NT2/D1 (cell line): ENCODE data around the gene NDUFAF8.
A peak's percentile ranks its signal among the peaks of the same experiment; 100 is the strongest.

Source experiments
- DNase-seq: peaks from one replicate; pipeline ENCODE4 v3.0.0-alpha.2; 2011; ENCODE audit warnings: low read depth, low spot score
- H3K27me3 ChIP-seq: 2 replicates; pipeline ENCODE4 v1.6.0; 2011; ENCODE audit warnings: mild to moderate bottlenecking; ENCODE audit not compliant: insufficient read length, insufficient read depth
- H3K36me3 ChIP-seq: 2 replicates; pipeline ENCODE4 v1.6.1; 2011; ENCODE audit warnings: mild to moderate bottlenecking, low read length, mixed read lengths; ENCODE audit not compliant: insufficient read depth, insufficient read length
- H3K4me1 ChIP-seq: 2 replicates; pipeline ENCODE4 v1.5.1; 2011; ENCODE audit not compliant: insufficient read depth, insufficient read length
- H3K4me3 ChIP-seq: 2 replicates; pipeline ENCODE4 v1.5.1; 2011; ENCODE audit warnings: low read depth; ENCODE audit not compliant: insufficient read length
- H3K9ac ChIP-seq: 2 replicates; pipeline ENCODE4 v1.6.0; 2011; ENCODE audit warnings: low read depth; ENCODE audit not compliant: insufficient read length
- H3K9me3 ChIP-seq: 2 replicates; pipeline ENCODE4 v1.5.1; 2011; ENCODE audit warnings: mild to moderate bottlenecking, low read length; ENCODE audit not compliant: insufficient read depth
- SUZ12 ChIP-seq: IDR thresholded peaks from 2 replicates; pipeline ENCODE4 v1.6.1; 2011; ENCODE audit not compliant: insufficient read length, insufficient read depth; ENCODE audit errors: extremely low read depth
- YY1 ChIP-seq: IDR thresholded peaks from 2 replicates; pipeline ENCODE4 v1.6.1; 2011; ENCODE audit not compliant: insufficient read length, insufficient read depth
- ZNF274 ChIP-seq: IDR thresholded peaks from 2 replicates; pipeline ENCODE4 v1.6.1; 2011; ENCODE audit warnings: mild to moderate bottlenecking, low read depth, low read length

Gene NDUFAF8

GRCh38 chr17:81210868-81211267 lies 28.2 kb upstream of the NDUFAF8 start:
- TF ChIP-seq SUZ12 = no peak
- TF ChIP-seq ZNF274 = no peak
- no peak for TF ChIP-seq YY1
- H3K4me1 ChIP-seq = peaks cover 11% of the 10 kb centered on the region
- H3K9me3 ChIP-seq = no peaks in the 10 kb centered on the region
- peak; percentile 25 for DNase-seq
- H3K4me3 ChIP-seq = no peak overlapping the region
- peaks cover 22% of the 10 kb centered on the region for H3K36me3 ChIP-seq
- H3K9ac ChIP-seq = peak overlapping the region; percentile 32
- no peaks in the 10 kb centered on the region for H3K27me3 ChIP-seq

- peaks cover 11% of the 10 kb centered on the region for H3K4me1 ChIP-seq
- H3K36me3 ChIP-seq = peaks cover 25% of the 10 kb centered on the region
- H3K4me3 ChIP-seq = no peak overlapping the region
- no peak overlapping the region for H3K9ac ChIP-seq
- no peak for TF ChIP-seq YY1
- no peak for TF ChIP-seq ZNF274
- TF ChIP-seq SUZ12 = no peak
- no peaks in the 10 kb centered on the region for H3K27me3 ChIP-seq
- no peak for DNase-seq
- H3K9me3 ChIP-seq = no peaks in the 10 kb centered on the region
Observed at GRCh38 chr17:81212365-81212764, 26.8 kb upstream of the NDUFAF8 start.

- Histone ChIP-seq H3K9me3 (no peaks in the 10 kb centered on the region), H3K4me1 (peaks cover 14% of the 10 kb centered on the region), H3K36me3 (peaks cover 16% of the 10 kb centered on the region), H3K9ac (no peak overlapping the region), H3K4me3 (no peak overlapping the region), H3K27me3 (no peaks in the 10 kb centered on the region)
- DNase-seq = no peak
- TF ChIP-seq SUZ12 (no peak), YY1 (no peak), ZNF274 (no peak)
Observed at GRCh38 chr17:81213978-81214377, 25.1 kb upstream of the NDUFAF8 start.

DNA sequence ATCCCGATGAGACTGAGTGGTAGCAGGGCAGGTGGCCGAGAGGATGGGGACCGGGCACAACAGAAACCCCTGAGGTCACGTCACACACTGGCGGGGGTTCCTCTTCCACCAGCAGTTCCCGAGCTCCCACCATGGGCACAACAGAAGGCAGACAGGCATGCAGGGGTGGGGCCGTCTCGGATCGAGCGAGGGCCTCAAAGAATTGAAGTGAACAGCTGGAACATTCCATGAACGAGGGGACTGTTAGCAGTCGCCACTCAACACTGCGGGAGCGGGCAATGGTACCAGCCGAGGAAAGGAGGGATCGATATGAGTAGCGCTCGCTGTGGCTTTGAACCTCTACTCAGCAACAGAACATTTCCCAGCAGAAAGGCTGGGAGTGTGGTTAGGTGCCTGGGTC lies 21.6 kb upstream of the NDUFAF8 start:
- Histone ChIP-seq H3K36me3 (peaks cover 24% of the 10 kb centered on the region), H3K4me1 (peaks cover 16% of the 10 kb centered on the region), H3K27me3 (no peaks in the 10 kb centered on the region), H3K4me3 (no peak overlapping the region), H3K9me3 (no peaks in the 10 kb centered on the region), H3K9ac (no peak overlapping the region)
- TF ChIP-seq SUZ12 = no peak
- no peak for TF ChIP-seq ZNF274
- no peak for TF ChIP-seq YY1
- no peak for DNase-seq

- no peak for DNase-seq
- Histone ChIP-seq H3K9ac (peak overlapping the region; percentile 50), H3K27me3 (no peaks in the 10 kb centered on the region), H3K4me3 (no peak overlapping the region), H3K4me1 (peaks cover 16% of the 10 kb centered on the region), H3K9me3 (no peaks in the 10 kb centered on the region), H3K36me3 (peaks cover 22% of the 10 kb centered on the region)
- TF ChIP-seq SUZ12 = no peak
- TF ChIP-seq YY1 = no peak
- no peak for TF ChIP-seq ZNF274
Observed at GRCh38 chr17:81218459-81218858, 20.7 kb upstream of the NDUFAF8 start.

GRCh38 chr17:81218991-81219390 lies 20.1 kb upstream of the NDUFAF8 start:
- H3K4me3 ChIP-seq = no peak overlapping the region
- DNase-seq = no peak
- H3K9me3 ChIP-seq = no peaks in the 10 kb centered on the region
- no peak for TF ChIP-seq ZNF274
- no peak for TF ChIP-seq YY1
- TF ChIP-seq SUZ12 = no peak
- H3K9ac ChIP-seq = peak overlapping the region; percentile 50
- H3K27me3 ChIP-seq = no peaks in the 10 kb centered on the region
- peaks cover 22% of the 10 kb centered on the region for H3K36me3 ChIP-seq
- peaks cover 16% of the 10 kb centered on the region for H3K4me1 ChIP-seq

DNA sequence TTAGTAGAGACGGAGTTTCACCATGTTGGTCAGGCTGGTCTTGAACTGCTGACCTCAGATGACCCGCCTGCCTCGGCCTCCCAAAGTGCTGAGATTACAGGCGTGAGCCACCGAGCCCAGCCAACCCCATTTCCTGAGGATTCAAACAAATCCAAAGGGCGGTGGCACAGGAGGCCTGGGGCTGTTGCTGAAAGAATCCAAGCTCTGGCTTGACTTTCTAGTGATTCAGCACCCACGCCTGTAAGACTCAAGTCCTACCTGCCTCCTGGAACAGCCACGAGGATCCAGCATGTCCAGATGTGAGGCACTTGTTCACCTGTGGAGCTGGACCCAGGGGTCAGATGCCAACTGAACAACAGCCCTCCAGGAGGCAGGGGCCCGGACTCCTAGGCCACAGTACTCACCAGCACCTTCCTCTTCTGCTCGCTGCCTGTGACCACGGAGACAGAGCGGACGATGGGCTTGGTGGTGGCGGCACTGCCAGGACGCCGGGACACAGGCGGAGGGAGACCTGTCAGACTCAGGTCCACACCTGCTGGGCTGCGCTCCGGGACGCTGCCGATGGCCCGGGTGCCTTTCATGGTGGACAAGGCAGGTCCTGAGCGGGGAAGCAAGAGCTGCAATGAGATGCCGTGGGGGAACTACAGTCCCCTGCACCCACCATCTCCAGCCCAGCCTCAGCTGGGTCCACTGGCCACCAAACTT lies 19.5 kb upstream of the NDUFAF8 start:
- no peak for TF ChIP-seq SUZ12
- TF ChIP-seq ZNF274 = no peak
- no peak for TF ChIP-seq YY1
- Histone ChIP-seq H3K36me3 (peaks cover 22% of the 10 kb centered on the region), H3K9ac (no peak overlapping the region), H3K9me3 (no peaks in the 10 kb centered on the region), H3K4me1 (peaks cover 16% of the 10 kb centered on the region), H3K4me3 (no peak overlapping the region), H3K27me3 (no peaks in the 10 kb centered on the region)
- no peak for DNase-seq

- Histone ChIP-seq H3K4me3 (peak overlapping the region; percentile 82), H3K4me1 (peaks cover 16% of the 10 kb centered on the region), H3K9me3 (no peaks in the 10 kb centered on the region), H3K27me3 (no peaks in the 10 kb centered on the region), H3K36me3 (peaks cover 20% of the 10 kb centered on the region), H3K9ac (peak overlapping the region; percentile 92)
- no peak for DNase-seq
- TF ChIP-seq ZNF274 = no peak
- TF ChIP-seq YY1 = no peak
- no peak for TF ChIP-seq SUZ12
Observed at GRCh38 chr17:81221371-81221841, 17.7 kb upstream of the NDUFAF8 start.
